Aorta (tissue), 5 donors: ENCODE data around the gene UBE2J1. TPM values are rescaled to one million over a fixed set of nuclear protein-coding genes. Genes with fewer than 3 reads are reported as not detected.
"Not testable (repeated sequence)": the region's sequence is repeated elsewhere in the genome, so short reads cannot be mapped to it uniquely, and the experiment has no call there.

ENCODE experiments used
- ATAC-seq: fragments of 200-7000 bp; cut with Tn5 transposase; one replicate; pipeline ENCODE4 v1.9.1; 2022; ENCODE audit warnings: moderate library complexity; ENCODE audit not compliant: low FRiP score
- DNase-seq, 2 donors: peaks; one replicate each; pipeline ENCODE4 v3.0.0-alpha.2; 2020
- H3K27ac ChIP-seq, 2 donors: one replicate each; pipeline ENCODE4 v1.5.1; 2013; ENCODE audit warnings: low read length in 2 of 2, mild to moderate bottlenecking in 2 of 2, moderate library complexity in 2 of 2, control low read depth in 1 of 2, inconsistent platforms in 1 of 2, low read depth in 1 of 2
- H3K27me3 ChIP-seq, 2 donors: one replicate each; pipeline ENCODE4 v1.6.1; 2013; ENCODE audit warnings: control low read depth in 1 of 2, low read length in 1 of 2, mild to moderate bottlenecking in 1 of 2, moderate library complexity in 1 of 2; ENCODE audit not compliant: insufficient read depth in 2 of 2, control insufficient read depth in 1 of 2
- H3K36me3 ChIP-seq, 2 donors: one replicate each; pipeline ENCODE4 v1.6.1; 2013; ENCODE audit warnings: control low read depth in 1 of 2, low read length in 1 of 2, mild to moderate bottlenecking in 1 of 2; ENCODE audit not compliant: insufficient read depth in 2 of 2, control insufficient read depth in 1 of 2
- H3K4me1 ChIP-seq, 2 donors: one replicate each; pipeline ENCODE4 v1.6.1; 2013; ENCODE audit warnings: low read length in 2 of 2, control low read depth in 1 of 2, mild to moderate bottlenecking in 1 of 2, moderate library complexity in 1 of 2; ENCODE audit not compliant: insufficient read depth in 2 of 2, control insufficient read depth in 1 of 2
- H3K4me3 ChIP-seq, 2 donors: one replicate each; pipeline ENCODE4 v1.5.1; 2013; ENCODE audit warnings: low read length in 2 of 2, control low read depth in 1 of 2, mild to moderate bottlenecking in 1 of 2
- H3K9me3 ChIP-seq: one replicate; pipeline ENCODE4 v1.6.1; 2013; ENCODE audit warnings: mild to moderate bottlenecking, low read length; ENCODE audit not compliant: control insufficient read depth
- WGBS, 2 donors: extraction: QIAGEN DNeasy Blood & Tissue Kit; methylation state at CpG; one replicate each; pipeline ENCODE4 v1.1.7; 2013; 5-methylcytosine and 5-hydroxymethylcytosine counted together
- intact Hi-C, 2 donors: fragments of 100-400 bp; cut with DNase I; formaldehyde crosslinking; loops; one replicate each; pipeline versions ENCODE4 v1.14.2 to v1.15.0; 2022
- polyA plus RNA-seq, 2 donors: library from polyadenylated mRNA; stranded (reverse); fragments of 200-250 nt; gene quantifications; one replicate each; pipeline ENCODE4 v1.2.3, GENCODE V29; 2013
- total RNA-seq, 2 donors: library from RNA; stranded (reverse); fragmentation: NEBNext Ultra II Directional; extraction: Animal tissue kit (Norgen Biotek cat#: 25700); gene quantifications; one replicate each; pipeline ENCODE4 v1.2.1, GENCODE V29; 2021
- donor health status: healthy with polysubstance abuse.
- donor health status: Bipolar disorder and iron deficiency.
- donor health status: DM: no; HTN: no; CAD: no.
- donor health status: DM: no; HTN: no; CAD: no.
- donor health status: DM: yes; HTN: yes; CAD: no.

Gene UBE2J1
- total and polyA plus RNA-seq, 4 donors = 18.6 to 38.7 (median 31.9) TPM

- 68 to 85% methylated on average over 1 of the region's 1 CpG for WGBS, 2 donors
Measured at GRCh38 chr6:89295116-89295515, 57.4 kb downstream of the UBE2J1 start.

GRCh38 chr6:89291256-89291819, 61.2 kb downstream of the UBE2J1 start:
- DNase-seq = no peak
- no peak for ATAC-seq
- no peak overlapping the region for H3K4me3 ChIP-seq
- no peak overlapping the region for H3K27ac ChIP-seq
- H3K9me3 ChIP-seq = no peaks in the 10 kb centered on the region
- 90 to 91% methylated on average over 11 of the region's 11 CpGs for WGBS, 2 donors
- H3K27me3 ChIP-seq = no peaks in the 10 kb centered on the region
- no peaks in the 10 kb centered on the region for H3K36me3 ChIP-seq
- intact Hi-C loops = no loop called here
- H3K4me1 ChIP-seq = no peaks in the 10 kb centered on the region

More at GRCh38 chr6:89295116-89295515, 57.4 kb downstream of the UBE2J1 start:
- H3K27ac ChIP-seq, DNase-seq, H3K4me3 ChIP-seq, H3K9me3 ChIP-seq, intact Hi-C loops, H3K27me3 ChIP-seq, H3K36me3 ChIP-seq, ATAC-seq, H3K4me1 ChIP-seq: not testable (repeated sequence)

GRCh38 chr6:89290401-89291155, 61.9 kb downstream of the UBE2J1 start:
- H3K36me3 ChIP-seq = no peaks in the 10 kb centered on the region
- ATAC-seq (no peak), DNase-seq (no peak)
- H3K4me3 ChIP-seq = no peak overlapping the region
- H3K27ac ChIP-seq = no peak overlapping the region
- 87 to 92% methylated on average over 13 of the region's 13 CpGs for WGBS, 2 donors
- H3K4me1 ChIP-seq = no peaks in the 10 kb centered on the region
- intact Hi-C loops = no loop called here
- H3K9me3 ChIP-seq = no peaks in the 10 kb centered on the region
- H3K27me3 ChIP-seq = no peaks in the 10 kb centered on the region

- no peak for ATAC-seq
- no peaks in the 10 kb centered on the region for H3K9me3 ChIP-seq
- H3K36me3 ChIP-seq = no peaks in the 10 kb centered on the region
- H3K4me3 ChIP-seq = no peak overlapping the region
- H3K27me3 ChIP-seq = no peaks in the 10 kb centered on the region
- no peak for DNase-seq
- H3K27ac ChIP-seq = no peak overlapping the region
- intact Hi-C loops = no loop called here
- no peaks in the 10 kb centered on the region for H3K4me1 ChIP-seq
- 92 to 94% methylated on average over 3 of the region's 3 CpGs for WGBS, 2 donors
Measured at GRCh38 chr6:89289710-89290109, 62.8 kb downstream of the UBE2J1 start.

GRCh38 chr6:89287351-89288028, 65.0 kb downstream of the UBE2J1 start:
- intact Hi-C loops = no loop called here
- no peak overlapping the region for H3K4me3 ChIP-seq
- 93 to 94% methylated on average over 9 of the region's 9 CpGs for WGBS, 2 donors
- no peaks in the 10 kb centered on the region for H3K4me1 ChIP-seq
- no peak overlapping the region for H3K27ac ChIP-seq
- H3K27me3 ChIP-seq = no peaks in the 10 kb centered on the region
- ATAC-seq (no peak), DNase-seq (no peak)
- no peaks in the 10 kb centered on the region for H3K9me3 ChIP-seq
- no peaks in the 10 kb centered on the region for H3K36me3 ChIP-seq

GRCh38 chr6:89286516-89286915, 66.0 kb downstream of the UBE2J1 start:
- H3K9me3 ChIP-seq = no peaks in the 10 kb centered on the region
- no peaks in the 10 kb centered on the region for H3K36me3 ChIP-seq
- no peak overlapping the region for H3K27ac ChIP-seq
- no peak for DNase-seq
- WGBS, 2 donors = 76 to 81% methylated on average over 6 of the region's 6 CpGs
- no peak overlapping the region for H3K4me3 ChIP-seq
- H3K4me1 ChIP-seq = no peaks in the 10 kb centered on the region
- ATAC-seq = no peak
- H3K27me3 ChIP-seq = no peaks in the 10 kb centered on the region
- intact Hi-C loops = no loop called here

GRCh38 chr6:89284963-89285735, 67.4 kb downstream of the UBE2J1 start:
- Histone ChIP-seq H3K9me3 (no peaks in the 10 kb centered on the region), H3K27ac (no peak overlapping the region), H3K36me3 (no peaks in the 10 kb centered on the region), H3K4me1 (no peaks in the 10 kb centered on the region), H3K4me3 (no peak overlapping the region), H3K27me3 (no peaks in the 10 kb centered on the region)
- 80 to 83% methylated on average over 15 of the region's 15 CpGs for WGBS, 2 donors
- no peak for ATAC-seq
- intact Hi-C loops = no loop called here
- no peak for DNase-seq

- H3K27me3 ChIP-seq = no peaks in the 10 kb centered on the region
- no peak overlapping the region for H3K4me3 ChIP-seq
- no peaks in the 10 kb centered on the region for H3K9me3 ChIP-seq
- no peak overlapping the region for H3K27ac ChIP-seq
- no peak for ATAC-seq
- intact Hi-C loops = no loop called here
- no peaks in the 10 kb centered on the region for H3K4me1 ChIP-seq
- WGBS, 2 donors = 89 to 93% methylated on average over 3 of the region's 3 CpGs
- no peak for DNase-seq
- no peaks in the 10 kb centered on the region for H3K36me3 ChIP-seq
Measured at GRCh38 chr6:89284081-89284480, 68.4 kb downstream of the UBE2J1 start.
